Endometrial microvascular endothelial cells (primary cell): ENCODE data around the gene TTLL12. TPM values are rescaled to one million over a fixed set of nuclear protein-coding genes. Genes with fewer than 3 reads are reported as not detected.

Source experiments
- in situ Hi-C: cut with HindIII; loops from 2 replicates; pipeline ENCODE4 v1.10.0; 2017; ENCODE audit warnings: low sequenced_read_pairs, low pct_unique_long_range_greater_than_20kb; ENCODE audit errors: inconsistent ontology term
- total RNA-seq: library from RNA; depleted of rRNA; stranded (reverse); fragments of >200 nt; gene quantifications from one replicate; pipeline ENCODE4 v1.2.3, GENCODE V29; 2015; ENCODE audit errors: inconsistent ontology term

Gene TTLL12
- 83.2 TPM for total RNA-seq

GRCh38 chr22:43186272-43187170 lies at the start of gene TTLL12:
TTLL12 (minus strand) TSS chr22:43187134; CDS start chr22:43187069, 65 bp downstream.
- in situ Hi-C loops, result no loop called here

GRCh38 chr22:43235445-43236409 lies 48.8 kb upstream of the TTLL12 start:
- in situ Hi-C loops, result no loop called here

GRCh38 chr22:43234264-43234988 lies 47.5 kb upstream of the TTLL12 start:
- in situ Hi-C loops, result no loop called here

GRCh38 chr22:43233529-43233928 lies 46.6 kb upstream of the TTLL12 start:
- in situ Hi-C loops, result no loop called here

GRCh38 chr22:43232445-43232844 lies 45.5 kb upstream of the TTLL12 start:
- in situ Hi-C loops, result no loop called here

GRCh38 chr22:43231724-43232034 lies 44.7 kb upstream of the TTLL12 start:
- in situ Hi-C loops, result no loop called here

- in situ Hi-C loops, result no loop called here
These were observed 44.2 kb upstream of the TTLL12 start for GRCh38 chr22:43230971-43231723.

GRCh38 chr22:43230571-43230970 lies 43.6 kb upstream of the TTLL12 start:
- in situ Hi-C loops, result no loop called here

GRCh38 chr22:43228863-43229262 lies 41.9 kb upstream of the TTLL12 start:
- in situ Hi-C loops, result no loop called here

GRCh38 chr22:43228330-43228729 lies 41.4 kb upstream of the TTLL12 start:
- in situ Hi-C loops, result no loop called here

GRCh38 chr22:43227239-43227630 lies 40.3 kb upstream of the TTLL12 start:
- in situ Hi-C loops, result no loop called here

- in situ Hi-C loops, result no loop called here
These were observed 39.7 kb upstream of the TTLL12 start for GRCh38 chr22:43226377-43227238.

- in situ Hi-C loops, result no loop called here
These were observed 38.7 kb upstream of the TTLL12 start for GRCh38 chr22:43225609-43226008.

- in situ Hi-C loops, result no loop called here
These were observed 36.1 kb upstream of the TTLL12 start for GRCh38 chr22:43222987-43223386.

GRCh38 chr22:43222262-43222661 lies 35.3 kb upstream of the TTLL12 start:
- in situ Hi-C loops, result no loop called here

- in situ Hi-C loops, result no loop called here
These were observed 33.9 kb upstream of the TTLL12 start for GRCh38 chr22:43220625-43221380.

- in situ Hi-C loops, result no loop called here
These were observed 31.9 kb upstream of the TTLL12 start for GRCh38 chr22:43218786-43219185.
